Activated CD4-positive, alpha-beta T cell treated with anti-CD3 and anti-CD28 coated beads for 1 hour (primary cell): ENCODE results near the gene C1orf141.
"Not testable (repeated sequence)": the region's sequence is repeated elsewhere in the genome, so short reads cannot be mapped to it uniquely, and the experiment has no call there.

ENCODE experiments used
- DNase-seq: peaks from one replicate; pipeline ENCODE4 v3.0.0-alpha.2; 2020

C1orf141 gene

DNA sequence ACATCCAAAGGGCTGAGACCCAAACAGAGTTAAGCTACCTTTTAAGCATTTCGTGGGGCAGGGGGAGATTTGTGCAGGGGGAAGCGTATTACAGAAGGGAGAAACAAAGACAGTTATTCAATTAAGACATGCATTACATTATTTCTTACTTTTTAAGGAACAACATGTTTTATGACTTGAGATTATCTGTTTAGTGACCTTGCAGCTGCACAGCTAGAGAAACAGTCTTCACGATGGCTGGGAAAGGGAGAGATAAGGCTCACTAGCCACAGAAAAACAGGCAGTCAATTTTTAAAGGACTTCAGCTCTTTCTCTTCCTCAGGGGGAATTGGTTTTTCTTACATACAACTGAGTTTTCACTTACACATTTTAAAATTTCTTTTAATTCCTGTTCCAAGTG, 7.1 kb upstream of the C1orf141 start:
- not testable (repeated sequence) for DNase-seq

DNA sequence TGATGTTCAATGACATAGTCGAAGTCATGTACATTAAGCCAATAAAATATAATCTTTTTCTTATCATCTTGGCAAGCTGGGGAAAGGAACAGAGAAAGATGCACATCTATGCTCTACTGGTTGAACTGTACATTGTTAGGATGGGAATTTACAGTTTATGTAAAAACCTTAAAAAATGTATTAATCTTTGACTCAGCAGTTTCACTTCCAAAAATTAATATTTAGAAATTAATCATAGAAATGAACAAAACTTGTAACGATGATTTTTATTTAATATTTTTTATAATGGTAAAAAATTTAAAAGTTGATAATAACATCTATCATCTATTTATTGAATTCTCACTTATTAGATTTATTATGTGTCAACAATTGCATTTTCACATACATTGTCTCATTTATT, 5.7 kb upstream of the C1orf141 start:
- no peak for DNase-seq

DNA sequence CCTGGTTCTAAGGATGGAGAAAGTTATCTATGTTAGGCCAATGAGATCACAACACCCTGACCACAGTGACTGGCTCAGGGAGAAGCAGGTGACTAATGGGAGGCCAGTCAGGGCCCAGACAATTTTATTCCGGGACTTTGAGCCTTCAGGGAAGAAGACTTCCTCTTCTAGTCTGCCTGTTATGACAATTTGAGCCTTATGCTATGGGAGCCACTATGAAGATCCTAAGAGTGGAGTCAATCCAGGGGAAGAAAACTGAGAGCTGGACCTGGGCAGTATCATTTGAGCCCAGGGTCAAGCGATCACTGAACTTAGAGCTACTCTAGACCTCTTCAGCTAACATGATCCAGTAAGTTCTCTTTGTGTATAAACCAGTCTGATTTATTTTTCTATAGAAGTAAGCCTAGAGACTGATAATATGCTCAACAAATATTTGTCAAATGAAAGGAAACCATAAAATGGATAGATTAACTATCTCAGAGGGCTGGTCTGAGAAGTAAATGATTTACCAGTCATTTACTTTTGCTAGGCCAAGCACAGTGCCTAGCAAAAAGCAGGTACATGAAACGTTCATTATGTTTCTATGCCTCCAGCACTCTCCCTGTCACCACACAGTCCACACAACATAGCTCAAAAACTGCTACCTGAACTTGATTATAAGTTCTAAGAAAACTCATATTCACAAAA, 4.2 kb upstream of the C1orf141 start:
- no peak for DNase-seq

DNA sequence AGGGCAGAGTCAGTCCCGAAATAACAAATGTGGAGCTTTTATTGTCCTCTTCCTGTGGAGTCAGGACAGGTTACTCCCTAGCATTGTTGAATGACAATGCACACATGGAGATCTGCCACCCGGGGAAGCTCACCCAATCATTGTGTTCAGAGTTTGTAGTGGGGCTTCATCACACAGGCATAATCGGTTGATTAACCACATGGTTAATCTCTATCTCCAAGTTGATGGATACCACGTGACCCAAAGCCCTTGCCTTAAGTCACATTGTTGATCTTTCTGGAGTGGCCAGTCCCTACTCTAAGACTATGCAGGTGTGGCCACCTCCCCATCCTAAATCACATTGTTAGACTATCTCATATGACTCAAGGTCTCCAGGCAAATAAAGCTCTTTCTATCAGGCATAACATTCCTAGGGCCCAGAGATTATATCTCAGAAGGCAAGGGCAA, 2.6 kb upstream of the C1orf141 start:
- no peak for DNase-seq

DNA sequence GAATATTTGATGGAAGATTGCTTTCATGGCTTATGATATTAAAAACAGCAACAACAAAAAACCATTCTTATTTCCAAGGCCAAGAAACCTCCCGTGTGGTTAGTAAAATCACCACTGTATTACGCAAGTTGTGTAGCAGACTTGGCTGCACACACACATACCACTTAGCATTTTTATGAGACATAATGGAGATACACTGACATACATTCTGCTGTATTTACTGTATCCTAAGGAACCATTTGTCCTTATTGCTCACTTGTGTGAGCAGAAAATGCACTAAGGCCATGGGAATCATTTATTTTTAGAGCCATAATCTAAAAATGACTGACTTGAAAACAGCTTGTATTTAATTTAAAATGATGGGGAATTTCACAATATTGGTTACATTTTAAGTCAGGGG, 584 bp upstream of the C1orf141 start:
- no peak for DNase-seq

DNA sequence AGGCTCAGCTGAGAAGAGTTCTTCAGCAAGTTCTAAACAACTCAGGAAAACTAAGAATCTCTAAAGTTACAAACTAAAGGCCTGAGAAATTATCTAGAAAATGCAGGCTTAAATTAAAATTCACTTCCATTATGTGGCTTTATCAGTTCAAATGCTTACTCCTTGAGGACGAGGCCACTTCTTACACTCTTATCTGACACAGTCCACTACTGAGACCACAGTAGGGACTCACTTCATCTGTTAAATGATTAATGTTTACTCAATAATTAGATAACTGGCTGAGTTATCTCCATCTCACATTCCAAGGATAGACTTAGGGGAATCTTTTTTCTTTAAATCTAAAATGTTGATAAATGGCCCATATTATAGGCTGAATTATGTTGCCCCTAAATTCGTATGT, 1.6 kb downstream of the C1orf141 start:
- DNase-seq = no peak

DNA sequence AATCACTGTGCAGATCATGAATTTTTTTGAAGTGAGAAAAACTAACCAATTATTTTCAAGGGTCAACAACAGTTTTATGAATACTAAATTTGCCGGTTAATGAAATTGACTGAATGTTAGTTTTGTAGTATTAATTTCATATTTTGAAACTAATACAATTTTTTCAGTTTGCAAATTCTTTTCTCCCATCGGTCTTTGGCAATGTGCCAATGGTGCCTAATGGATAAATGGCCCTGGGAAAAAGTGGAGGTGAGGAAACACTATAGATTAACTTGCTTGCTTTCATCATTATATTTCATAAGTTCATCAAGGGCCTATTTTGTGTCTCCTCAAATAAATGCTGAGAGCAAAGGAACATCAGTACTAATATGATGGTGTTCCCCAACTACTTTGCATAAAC, 4.1 kb downstream of the C1orf141 start:
- DNase-seq = no peak

DNA sequence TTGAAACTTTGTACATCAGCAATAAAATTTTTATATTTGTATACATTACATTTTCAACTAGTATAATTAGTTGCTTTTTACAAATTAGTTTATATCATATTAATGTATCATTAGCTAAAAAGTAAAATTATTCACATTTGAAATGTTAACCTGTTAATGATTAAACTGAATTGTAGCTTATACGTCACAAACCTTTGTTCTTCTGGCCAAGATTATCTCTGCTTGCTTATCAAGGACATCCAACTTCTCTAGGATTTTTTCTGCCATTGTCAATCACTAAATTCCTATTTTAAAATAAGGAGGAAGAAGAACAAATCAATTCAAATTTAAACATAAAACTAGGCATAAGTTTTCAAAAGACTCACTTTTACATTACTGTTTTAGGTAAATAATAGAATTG, 7.8 kb downstream of the C1orf141 start:
- DNase-seq = no peak

DNA sequence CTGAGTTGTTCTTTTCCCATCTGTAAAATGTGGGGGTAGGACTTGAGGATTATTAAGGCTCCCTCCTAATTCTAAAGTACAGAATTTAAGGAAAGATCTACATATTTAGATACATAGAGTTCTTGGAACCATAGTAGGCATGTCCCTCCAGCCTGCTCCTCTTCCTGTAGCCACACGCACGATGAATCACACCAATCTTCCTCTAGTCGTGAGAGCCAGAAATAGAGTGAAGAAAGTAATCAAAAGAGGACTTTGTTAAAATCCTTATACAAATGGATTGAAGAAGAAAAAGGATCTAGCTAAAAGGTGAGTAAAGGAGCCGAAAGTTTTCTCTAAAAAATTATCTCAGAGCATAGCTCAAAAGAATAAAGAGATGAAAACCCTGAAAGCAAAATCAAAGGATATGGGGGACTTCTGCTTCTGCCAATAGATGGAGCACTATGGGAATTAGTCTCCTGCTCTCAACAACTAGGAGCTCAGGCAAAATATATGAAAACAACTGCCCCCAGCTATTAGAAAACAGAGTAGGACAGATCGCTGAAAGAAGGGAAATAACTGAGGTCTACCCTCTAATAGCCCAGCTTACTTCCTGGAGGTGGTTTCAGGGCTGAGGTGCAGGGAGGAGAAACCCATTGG, 8.5 kb downstream of the C1orf141 start:
- no peak for DNase-seq

DNA sequence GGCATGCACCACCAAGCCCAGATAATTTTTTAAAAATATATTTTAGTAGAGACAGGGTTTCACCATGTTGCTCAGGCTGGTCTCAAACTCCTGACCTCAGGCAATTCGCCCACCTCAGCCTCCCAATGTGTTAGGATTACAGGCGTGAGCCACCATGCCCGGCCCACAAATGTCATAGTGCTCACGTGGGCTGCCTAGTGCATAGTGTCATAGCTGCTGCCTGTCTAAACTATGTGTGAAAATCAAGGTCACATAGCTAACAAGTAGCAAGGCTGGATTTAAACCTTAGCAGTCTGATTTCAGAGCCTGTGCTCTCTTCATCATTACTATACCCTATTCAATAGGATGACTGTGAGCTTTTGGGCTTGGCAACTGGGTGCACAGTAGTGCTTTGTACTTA, 10.3 kb downstream of the C1orf141 start:
- DNase-seq = no peak

DNA sequence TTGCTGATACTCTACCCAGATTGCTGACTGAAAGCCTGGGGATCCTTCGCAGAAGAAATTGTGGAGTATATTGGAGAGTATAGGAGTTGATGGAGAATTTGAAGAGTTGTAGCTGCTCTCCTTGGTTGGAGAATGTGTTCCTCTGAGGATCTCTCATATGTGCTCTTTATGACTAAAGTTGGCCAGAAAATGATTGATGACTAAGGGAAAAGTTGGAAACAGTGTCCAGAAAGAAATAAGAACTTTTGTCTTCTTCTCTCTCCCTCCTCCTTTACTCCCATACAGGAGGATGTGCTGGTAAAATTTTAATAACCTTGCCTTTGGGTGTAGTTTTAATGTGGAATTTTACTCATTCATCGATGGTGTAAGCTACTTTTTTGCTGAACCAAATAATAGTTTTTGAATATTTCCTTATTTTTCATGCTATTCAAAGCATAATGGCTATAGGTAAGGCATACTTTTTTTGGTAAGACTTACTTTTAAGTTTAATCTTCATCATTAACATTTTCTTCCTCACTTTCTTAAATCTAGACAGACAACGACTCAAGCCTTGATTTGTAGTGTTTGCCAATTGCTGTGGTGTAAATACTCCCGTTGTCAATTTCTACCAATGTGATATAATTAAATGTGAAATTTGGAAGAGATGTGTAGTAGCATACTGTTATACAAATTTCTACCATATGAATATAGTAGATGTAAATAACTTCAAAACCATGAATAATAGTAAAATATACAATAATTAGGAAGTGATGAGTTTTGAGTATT, 13.7 kb downstream of the C1orf141 start:
- DNase-seq = no peak

DNA sequence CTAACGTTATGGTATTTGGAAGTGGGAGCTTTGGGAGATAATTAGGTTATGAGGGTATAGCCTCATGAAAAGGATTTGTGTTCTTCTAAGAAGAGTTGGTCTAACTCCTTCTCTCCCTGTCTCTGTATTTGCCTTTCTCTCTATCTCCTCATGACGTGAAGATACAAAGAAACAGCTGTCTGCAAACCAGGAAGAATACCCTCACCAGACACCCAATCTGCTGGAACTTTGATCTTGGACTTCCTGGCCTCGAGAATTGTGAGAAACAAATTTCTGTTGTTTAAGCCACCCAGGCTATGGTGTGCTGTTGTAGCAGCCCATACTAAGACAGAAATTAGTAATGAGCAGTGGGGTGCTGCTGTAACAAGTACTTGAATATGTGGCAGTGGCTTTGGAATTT, 16.1 kb downstream of the C1orf141 start:
- DNase-seq = no peak

DNA sequence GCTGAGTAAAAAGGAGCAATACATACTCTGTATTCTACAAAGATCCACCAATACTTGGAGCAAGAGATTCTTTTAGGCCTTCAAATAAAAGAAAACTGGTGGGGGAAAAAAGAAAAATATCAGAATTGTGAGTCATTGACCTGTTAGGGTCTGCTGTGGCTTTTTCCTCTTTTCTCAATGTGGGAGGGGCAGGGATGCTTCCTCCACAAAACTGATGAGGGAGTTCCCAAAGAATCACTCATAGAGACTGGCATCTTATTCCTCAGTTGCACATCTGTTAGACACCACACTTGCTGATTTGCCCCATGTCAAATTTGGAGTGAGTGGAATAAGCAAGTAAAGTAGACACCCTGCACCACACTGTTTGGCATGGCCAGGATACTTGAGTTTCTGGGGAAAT, 16.6 kb downstream of the C1orf141 start:
- DNase-seq = no peak

DNA sequence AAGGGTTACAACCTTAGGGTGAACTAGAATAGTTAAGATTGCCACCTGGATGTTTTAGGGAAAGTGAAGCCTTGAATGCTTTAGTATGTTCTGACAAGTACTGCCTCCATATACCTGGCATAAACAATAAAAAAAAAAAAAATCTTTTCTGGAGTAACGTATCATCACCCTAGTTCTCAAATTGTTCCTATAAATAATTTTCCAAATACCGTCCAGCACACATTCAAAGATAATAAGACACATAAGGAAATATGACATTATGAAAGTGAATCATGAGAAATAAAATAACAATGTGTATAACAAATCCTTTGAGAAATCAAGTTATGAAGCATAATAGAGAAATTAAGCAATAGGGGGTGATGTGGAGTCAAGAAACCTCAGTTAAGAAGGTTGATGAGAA, 20.6 kb downstream of the C1orf141 start:
- no peak for DNase-seq

DNA sequence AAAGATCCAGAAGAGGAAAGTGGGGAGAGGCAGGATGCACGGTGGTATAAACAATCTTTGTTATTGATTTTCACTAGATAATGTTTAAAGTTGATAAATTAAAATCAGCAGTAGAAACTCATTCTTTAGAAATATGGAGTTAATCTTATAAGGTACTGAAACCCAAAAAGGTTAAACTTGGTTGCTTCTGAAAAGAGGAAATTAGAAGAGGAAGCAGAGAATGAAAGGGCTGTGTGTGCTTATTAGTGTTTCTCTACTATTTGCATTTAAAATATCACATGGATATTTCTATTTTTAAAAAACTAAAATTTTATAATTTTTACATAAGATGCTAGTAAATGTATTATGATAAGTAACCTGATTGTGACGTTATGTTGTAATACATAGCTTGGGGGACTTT, 24.4 kb downstream of the C1orf141 start:
- DNase-seq = no peak

DNA sequence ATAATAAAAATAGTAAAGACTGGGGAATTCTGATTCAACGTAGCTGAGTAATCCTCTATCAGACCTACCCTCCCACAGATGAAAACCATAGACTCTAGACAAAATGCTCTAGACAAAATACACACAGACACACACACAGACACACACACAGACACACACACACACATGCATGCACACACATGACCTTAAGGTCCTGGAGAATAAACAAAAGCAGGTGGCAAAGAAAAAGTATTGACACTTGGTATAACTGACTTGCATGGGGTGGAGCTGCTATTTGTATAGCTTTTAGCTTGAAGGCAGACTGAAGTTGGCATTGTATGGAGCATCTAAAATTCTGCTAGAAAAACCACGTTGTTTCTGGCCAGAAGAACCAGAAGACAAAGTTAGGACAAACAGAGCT, 29.3 kb downstream of the C1orf141 start:
- no peak for DNase-seq

DNA sequence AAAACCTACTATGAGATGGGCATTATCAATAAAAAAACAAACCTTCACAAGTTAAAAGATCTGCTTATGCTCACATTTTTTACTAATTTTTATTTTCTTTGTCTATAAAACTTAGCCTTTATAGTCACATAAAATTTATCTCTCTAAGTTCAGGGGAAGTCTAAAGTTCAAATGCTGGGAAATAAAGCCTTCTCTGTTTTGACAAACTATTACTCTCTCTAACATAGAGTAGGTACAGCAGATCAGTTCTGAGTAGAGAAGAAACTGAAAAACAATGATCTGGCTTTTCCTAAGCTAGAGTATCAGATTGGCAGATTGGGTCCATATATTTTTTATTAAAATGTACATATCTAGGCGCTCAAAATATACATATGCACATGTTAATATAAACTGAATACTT, 31.2 kb downstream of the C1orf141 start:
- DNase-seq = no peak

DNA sequence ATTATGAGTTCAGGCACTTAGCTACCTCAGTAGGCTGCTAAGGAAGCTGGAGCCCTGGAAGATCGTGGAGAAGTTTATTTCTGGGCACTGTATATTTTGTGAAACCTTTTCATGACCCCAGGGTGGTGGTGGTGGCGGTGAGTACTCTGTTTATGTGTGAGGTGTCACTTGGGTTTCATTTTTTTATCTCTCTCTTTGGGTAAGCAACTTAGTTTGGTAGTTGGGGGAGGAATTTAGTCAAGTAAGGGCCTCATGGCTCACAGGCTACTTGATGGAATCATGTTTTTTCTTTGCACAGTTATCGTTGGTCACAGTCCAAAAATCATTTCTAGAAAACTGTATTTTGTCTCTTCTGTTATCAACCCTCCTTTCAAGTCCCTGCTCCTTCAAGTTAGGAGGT, 33.9 kb downstream of the C1orf141 start:
- DNase-seq = no peak

DNA sequence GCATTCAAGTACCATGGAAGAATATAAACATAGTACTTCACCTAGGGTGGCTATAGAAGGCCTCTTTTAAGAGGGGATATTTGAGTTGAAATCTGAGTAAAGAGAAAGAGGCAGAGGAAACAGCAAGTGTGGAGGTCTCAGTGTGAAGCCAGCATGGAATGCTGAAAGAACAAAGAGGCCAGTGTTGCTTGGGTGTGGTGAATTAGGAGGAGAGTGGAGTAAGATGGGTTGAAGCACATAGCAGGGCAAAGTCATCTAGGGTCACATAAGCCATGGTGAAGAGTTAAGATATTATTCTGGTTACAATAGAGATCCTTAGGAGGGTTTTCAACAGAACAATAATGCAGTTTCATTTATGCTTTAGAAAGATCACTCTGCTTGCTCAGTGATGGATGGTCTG, 37.5 kb downstream of the C1orf141 start:
- DNase-seq = no peak

DNA sequence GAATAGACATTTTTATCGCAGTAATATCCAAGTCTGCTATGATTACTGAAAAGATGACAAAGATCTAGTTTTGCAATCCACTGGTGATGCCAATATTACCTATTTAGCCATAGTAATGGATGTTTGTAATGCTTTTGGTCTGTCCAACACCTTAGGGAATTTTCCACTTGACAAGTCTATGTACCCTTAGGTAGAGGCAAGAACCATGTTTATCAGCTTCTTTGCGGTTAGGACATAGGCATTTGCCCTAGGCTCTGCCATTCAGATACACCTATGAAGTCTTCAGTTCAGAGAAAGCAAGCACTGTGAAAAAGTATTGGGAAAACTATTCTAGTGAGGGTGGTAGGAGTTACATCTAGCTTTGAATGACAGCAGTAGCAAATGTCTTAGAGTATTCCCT, 40.6 kb downstream of the C1orf141 start:
- DNase-seq = no peak

DNA sequence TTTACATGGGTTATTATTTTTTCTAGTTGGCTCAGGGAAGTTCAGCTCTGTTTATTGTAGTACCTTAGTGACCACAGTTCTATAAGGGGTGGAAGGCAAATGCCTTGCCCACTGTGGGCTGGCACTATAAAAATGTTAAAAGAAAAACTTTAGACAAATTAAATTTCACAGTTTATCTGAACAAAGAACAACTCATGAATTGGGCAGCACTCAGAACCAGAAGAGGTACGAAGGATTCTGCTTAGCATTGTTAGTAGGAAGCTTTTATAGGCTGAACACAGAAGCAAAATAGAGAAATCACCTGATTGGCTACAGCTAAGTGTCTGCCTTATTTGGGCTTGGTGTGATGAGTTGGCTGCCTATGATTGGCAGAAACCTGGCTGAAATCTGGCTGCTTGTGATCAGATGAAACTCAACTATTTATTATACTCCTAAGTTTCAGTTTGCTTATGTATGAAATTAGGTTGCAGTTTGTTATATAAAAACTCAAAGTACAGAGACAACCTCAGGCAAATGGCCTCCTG, 45.0 kb downstream of the C1orf141 start:
- DNase-seq = no peak

DNA sequence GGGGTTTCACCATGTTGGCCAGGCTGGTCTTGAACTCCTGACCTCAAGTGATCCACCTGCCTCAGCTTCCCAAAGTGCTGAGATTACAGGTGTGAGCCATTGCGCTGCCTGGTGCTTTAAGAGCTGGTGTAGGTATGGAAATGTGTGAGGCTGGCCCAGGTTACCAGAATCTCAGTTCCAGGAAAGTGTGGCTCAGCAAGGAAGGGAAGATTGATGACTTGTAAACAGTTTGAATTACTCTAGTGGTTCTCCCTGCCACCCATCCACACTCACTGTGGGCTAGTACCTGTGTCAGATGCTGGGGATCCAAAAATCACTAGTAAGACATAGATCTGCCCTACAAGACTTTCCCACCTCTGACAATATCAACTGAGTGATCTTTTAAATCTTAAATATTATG, 46.3 kb downstream of the C1orf141 start:
- DNase-seq = no peak

DNA sequence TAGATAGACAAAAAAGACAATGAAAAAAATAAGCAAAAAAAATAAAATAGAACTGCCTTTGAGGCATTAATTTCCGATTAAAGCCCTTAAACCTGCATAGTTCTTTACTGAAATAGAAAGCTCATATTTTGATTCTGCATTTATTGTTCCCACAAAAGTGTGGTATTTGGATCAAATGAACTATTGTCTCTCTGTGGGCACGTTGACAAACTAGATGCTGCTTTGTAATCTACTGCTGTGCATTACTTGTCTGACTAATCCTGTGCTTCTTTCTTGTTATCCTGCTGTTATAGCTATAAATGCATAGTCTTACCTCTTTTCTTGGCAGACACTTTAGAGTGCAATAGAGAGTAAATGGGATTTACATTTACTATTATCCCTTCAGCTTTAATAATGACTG, 49.4 kb downstream of the C1orf141 start:
- DNase-seq = no peak

DNA sequence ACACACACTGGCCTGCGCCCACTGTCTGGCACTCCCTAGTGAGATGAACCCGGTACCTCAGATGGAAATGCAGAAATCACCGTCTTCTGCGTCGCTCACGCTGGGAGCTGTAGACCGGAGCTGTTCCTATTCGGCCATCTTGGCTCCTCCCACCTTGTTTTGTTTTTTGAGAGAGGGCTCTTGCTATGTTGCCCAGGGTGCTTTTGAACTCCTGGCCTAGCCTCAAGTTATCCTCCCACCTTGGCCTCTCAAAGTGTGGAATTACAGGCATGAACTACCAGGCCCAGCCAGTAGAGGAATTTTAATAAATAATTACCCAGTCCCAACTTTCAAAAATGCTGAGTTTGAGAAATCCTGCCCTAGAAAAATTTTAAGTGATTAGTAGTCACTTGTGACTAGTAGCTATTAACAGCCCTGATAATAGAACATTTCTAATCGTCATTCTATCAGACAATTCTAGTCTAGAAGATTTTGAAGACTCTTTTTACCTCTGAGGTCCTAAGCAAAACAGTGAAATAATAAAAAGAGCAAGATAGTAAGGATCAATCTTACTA, 49.9 kb downstream of the C1orf141 start:
- no peak for DNase-seq
